C1 segment of cervical spinal cord (tissue), 14 donors: ENCODE measurements around the gene DDX39A.

Experiments used
- DNase-seq, 14 donors: peaks; one replicate each; lab custom pipeline; 2025; lab: John Stamatoyannopoulos, UW

The DDX39A gene

GRCh38 chr19:14434543-14435319, 15.6 kb upstream of the DDX39A start:
- peak in 3 of 14 donors; percentile 7 to 32 (median 28) for DNase-seq

- peak in 4 of 14 donors; percentile 24 to 41 (median 29) for DNase-seq
These were observed 14.7 kb upstream of the DDX39A start for GRCh38 chr19:14433554-14434501.

DNA sequence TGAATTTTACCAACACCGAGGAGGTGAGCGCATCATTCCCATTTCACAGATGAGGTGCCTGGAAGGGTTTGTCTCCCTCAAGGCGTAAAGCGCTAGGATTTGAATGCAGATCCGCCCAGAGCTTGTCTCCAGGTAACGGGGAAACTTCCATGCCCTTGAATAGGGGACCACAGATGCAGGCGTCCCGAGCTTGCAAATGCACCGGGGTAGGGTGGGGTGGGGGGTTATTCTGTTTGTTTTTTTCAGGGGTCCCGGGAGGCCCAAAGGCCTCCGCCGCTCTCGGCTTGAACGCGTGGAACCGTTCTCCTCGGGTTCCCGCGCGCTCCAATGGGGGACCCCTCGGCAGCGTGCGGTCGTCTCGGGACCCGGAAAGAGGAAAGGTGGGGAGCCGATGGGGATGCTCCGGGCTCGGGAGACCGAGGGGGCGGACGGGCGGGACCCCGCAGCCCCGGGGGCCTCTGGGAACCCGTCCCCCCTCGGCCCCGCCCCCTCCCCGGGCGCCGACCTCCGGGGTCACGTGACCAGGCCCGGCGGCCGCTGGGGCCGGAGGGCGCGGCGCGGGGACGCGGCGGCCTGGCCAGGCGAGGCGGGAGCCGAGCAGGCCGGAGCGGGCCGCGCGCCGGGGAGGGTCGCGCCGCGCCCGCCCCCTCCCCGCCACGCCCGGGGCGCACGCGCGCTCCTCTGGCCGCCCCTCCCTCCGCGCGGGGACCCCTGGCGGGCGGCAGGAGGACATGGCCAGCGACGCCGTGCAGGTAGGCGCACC, 13.8 kb upstream of the DDX39A start, which contains the start of gene PKN1:
Gene PKN1, plus strand, starts transcription at position 516 of the 763 bp plus-strand sequence. Its CDS starts 216 bp downstream, at position 732.
- peak in 8 of 14 donors; percentile 22 to 77 (median 33) for DNase-seq

DNA sequence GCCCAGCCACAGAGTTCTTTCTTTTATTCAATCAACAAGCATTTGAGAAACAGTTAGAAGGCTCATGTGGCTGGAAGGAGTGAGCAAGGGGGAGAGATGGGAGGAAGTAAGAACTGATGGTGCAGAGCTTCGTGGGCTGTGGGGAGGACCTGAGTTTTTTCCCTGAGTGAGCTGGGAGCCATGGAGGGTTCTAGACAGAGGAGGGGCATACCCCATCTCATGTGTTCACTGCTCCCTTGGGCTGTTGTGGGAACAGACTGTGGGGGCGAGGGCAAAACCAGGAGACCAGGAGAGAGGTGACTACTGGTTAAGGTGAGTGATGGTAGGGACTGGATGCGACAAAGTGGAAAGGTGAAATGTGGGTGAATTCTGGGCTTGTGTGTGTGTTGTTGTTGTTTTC, 11.6 kb upstream of the DDX39A start:
- no peak for DNase-seq

DNA sequence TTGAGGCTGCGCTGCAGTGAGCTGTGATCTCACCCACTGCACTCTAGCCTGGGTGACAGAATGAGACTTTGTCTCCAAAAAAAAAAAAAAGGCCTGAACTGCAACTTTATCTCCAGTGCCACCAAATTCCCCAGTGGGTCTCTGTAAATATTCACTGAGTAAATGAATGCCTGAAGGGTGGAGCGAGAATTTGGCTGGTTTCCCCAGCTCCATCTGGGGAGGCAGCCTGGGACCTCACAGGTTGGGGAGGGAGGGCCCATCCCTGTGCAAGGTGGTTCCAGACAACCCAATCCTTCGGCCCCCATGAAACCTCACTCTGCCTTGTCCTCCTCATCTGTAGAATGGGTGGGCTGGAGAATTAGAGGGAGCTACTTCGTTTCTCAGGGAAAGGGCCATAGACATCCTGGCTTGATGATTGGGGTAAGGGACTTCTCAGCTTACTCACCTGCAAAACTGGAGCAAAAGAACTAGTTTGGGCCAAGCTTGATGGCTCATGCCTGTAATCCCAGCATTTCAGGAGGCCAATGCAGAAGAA, 9.8 kb upstream of the DDX39A start:
- no peak for DNase-seq

GRCh38 chr19:14427461-14427860, 8.3 kb upstream of the DDX39A start:
- DNase-seq: no peak

- DNase-seq: no peak
These were observed 6.6 kb upstream of the DDX39A start for GRCh38 chr19:14425696-14426138.

DNA sequence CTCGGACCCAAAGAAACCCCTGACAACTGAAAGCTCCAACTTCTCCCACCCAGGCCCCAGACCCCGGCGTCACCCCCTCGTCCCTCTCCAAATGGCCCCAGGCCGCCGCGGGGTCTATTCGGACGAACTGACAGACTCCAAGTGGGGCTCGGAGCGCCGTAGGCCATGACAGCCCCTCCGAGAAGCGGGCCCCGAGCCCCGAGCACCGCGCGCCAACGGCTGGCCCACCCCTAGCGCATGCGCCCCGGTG, 360 bp downstream of the DDX39A start:
- peak in 1 of 14 donors; percentile 49 for DNase-seq

DNA sequence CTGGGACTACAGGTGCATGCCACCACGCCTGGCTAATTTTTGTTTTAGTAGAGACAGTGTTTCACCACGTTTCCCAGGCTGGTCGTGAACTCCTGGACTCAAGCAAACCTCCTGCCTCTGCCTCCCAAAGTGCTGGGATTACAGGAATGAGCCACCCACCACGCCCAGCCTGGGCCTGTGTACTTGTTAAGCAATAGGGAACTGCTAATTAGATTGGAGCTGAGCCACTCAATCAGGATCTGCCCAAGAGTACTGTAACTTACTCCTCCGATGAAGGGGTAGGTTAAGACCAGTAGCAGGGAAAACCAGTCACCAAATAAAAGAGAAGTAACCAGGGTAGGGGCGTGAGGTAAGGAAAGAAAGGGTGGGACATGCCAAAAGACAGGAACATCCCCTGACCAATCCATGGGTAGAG, 2.3 kb downstream of the DDX39A start:
- DNase-seq: no peak

DNA sequence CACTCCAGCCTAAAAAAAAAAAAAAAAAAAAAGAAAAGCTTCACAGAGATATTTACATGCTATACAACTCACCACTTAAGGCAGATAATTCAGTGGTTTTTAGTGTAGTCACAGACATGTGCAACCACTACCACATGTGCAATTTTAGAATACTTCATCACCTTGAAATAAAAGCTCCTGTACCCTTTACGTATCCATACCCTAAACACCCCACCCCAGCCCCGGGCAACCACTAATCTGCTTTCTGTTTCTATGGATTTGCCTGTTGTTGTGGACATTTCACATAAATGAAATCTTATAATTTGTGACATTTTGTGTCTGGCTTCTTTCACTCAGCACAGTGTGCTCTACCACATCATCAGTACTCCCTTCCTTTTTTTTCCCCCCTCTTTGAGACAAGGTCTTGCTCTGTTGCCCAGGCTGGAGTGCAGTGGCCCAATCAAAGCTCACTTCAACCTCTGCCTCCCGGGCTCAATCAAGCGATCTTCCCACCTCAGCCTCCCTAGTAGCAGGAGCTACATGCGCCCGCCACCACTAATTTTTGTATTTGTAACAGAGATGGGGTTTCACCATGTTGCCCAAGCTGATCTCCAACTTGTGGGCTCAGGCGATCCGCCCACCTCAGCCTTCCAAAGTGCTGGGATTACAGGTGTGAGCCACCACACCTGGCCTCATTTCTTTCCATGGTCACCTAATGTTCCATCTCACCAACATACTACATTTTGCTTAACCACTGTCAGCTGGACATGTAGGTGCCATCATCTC, 4.0 kb downstream of the DDX39A start:
- no peak for DNase-seq

DNA sequence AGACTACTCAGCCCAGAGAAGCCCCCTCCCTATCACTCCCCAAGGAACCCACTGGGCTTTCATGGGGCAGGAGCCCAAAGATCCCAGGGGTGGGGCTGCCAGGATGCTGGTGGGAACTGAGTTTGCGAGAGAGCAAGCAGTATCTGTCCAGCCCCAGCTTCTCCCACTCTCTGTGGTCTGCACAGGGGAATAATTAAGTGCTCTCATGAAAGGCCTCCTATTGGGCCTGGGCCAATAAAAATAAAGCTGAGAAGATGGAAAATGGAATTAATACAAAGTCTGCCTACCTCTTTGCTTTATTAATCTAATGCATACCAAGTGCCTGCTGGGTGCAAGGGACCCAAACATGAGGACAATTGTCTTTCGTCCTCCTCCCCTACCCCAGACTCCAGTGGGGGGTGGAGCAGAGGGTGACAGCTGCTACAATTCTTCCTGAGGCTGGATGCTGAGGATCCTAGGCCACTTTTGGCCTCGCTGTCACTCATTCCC, 5.4 kb downstream of the DDX39A start:
- no peak for DNase-seq

GRCh38 chr19:14412996-14413692, 6.0 kb downstream of the DDX39A start:
- no peak for DNase-seq

DNA sequence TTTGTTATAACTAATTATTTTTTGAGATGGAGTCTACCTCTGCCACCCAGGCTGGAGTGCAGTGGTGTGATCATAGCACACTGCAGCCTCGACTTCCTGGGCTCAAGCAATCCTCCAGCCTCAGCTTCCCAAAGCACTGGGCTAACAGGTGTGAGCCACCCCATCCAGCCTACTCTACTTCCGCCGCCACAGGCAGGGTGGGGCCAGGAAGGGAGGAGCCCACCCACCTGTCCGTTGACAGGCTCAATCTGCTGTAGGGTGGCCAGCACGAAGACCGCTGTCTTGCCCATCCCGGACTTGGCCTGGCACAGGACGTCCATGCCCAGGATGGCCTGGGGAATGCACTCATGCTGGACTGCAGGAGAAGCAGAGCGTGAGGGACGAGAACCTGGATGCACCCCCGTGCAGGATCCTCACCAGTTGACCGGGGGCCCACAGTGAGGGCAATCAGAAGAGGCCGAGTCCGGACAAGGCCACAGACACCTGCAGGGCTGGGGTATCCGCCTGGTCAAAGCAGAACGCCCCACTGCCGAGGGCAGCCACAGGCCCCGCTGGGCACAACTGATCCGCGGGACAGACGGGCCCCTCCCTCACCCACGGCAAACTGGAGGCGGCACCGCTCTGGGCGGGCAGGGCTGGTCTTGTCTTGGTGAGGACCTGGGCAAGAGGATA, 6.7 kb downstream of the DDX39A start:
- no peak for DNase-seq

GRCh38 chr19:14411938-14412245, 7.2 kb downstream of the DDX39A start:
- no peak for DNase-seq

GRCh38 chr19:14411161-14411937, 7.8 kb downstream of the DDX39A start:
- no peak for DNase-seq

DNA sequence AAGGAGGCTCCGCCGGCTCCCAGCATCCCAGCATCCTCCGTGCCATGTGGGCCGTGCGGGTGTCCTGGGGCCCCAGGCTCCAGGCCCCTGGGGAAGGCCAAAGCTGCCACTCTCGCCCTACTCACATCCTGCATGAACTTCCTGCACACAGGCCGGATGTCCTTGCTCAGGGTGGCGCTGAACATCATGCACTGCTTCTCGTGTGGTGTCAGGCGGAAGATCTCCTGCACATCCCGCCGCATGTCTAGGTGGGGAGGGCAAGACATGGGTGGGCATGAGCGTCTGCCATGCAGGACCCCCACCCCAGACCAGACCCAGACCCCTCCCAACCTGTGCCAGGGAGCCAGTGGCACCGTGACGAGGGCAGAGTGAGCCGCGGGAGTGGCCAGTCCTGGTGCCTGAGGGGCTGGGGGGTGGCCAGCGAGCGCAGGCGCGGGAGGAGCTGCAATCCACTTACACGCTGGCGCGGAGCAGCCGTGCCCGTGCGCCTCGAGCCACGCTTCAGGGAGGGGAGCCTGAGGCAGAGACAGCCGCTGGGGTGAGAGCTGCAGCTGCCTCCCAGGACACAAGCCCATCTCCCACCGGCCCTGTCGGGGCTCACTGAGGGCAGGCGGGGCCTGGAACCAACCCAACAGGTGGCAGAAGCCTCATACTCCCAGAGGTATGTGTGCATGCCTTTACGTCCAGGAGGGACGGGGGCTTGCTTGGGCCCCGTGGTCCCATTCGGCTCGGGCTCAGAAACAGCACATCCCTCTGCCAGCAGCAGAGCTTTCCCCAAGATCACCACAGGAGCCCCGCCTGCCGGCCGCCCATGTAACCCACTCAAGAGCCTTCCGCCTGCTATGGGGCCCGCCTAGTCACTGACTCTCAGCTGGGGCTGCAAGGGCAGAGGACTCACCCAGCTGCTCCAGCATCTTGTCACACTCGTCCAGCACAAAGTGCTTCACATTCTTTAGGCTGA, 8.8 kb downstream of the DDX39A start:
- DNase-seq: no peak

DNA sequence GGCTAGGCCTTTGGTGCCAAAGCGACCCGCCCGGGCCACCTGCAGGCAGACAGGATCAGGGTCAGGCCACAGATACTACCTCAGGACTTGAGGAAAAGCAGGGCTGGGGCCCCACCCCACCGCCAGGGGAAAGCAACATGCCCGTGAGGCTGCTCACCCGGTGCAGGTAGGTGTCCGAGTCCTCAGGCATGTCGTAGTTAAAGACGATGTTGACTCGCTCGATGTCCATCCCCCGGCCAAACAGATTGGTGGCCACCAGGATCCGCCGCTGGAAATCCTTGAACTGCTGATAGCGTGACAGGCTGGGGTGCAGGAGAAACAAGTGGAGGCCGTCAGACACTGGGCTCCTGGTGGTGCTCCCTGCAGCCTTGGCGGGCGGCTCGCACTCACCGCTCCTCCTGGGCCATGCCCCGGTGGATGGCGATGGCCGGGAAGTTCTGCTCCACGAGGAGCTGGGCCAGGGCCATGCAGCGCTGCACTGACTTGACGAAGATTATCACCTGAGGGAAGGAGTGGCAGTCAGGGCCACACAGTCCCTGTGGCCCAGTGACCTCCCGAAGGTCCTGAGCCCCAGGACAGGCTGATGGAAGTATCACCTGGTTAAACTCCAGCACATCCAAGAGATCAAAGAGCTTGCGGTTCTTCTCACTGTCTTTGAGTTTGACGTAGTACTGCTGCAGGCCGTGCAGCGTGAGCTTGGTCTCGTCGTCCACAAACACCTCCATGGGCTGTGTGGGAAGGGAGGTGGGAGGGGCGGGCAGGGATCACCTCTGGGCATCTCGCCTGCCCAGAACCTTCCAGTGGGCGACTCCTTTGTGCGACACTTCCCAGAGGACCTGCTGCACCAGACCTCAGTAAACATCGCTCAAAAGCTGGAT, 9.8 kb downstream of the DDX39A start:
- DNase-seq: no peak
